Liver (tissue), 9 donors: ENCODE data around the gene FITM1. TPM values are rescaled to one million over a fixed set of nuclear protein-coding genes. Genes with fewer than 3 reads are reported as not detected.

ENCODE experiments used
- DNase-seq: peaks from one replicate; pipeline ENCODE4 v3.0.0-alpha.2; 2017; ENCODE audit warnings: low spot score
- H3K27ac ChIP-seq, 2 donors: one replicate each; pipeline ENCODE4 v1.7.0; 2013; ENCODE audit warnings: inconsistent platforms in 2 of 2, low read length in 2 of 2, control low read depth in 1 of 2, low read depth in 1 of 2, mild to moderate bottlenecking in 1 of 2
- H3K27me3 ChIP-seq, 4 donors: one replicate each; pipeline versions ENCODE4 v1.6.1 to v1.7.0; 2013; ENCODE audit warnings: low read length in 3 of 4, inconsistent platforms in 1 of 4, mild to moderate bottlenecking in 1 of 4, moderate library complexity in 1 of 4; ENCODE audit not compliant: control insufficient read depth in 4 of 4, insufficient read depth in 4 of 4
- H3K36me3 ChIP-seq, 4 donors: one replicate each; pipeline versions ENCODE4 v1.6.1 to v1.7.0; 2013; ENCODE audit warnings: low read length in 3 of 4, mild to moderate bottlenecking in 3 of 4, low read depth in 1 of 4, moderate library complexity in 1 of 4; ENCODE audit not compliant: control insufficient read depth in 4 of 4, insufficient read depth in 3 of 4
- H3K4me1 ChIP-seq, 4 donors: one replicate each; pipeline versions ENCODE4 v1.6.1 to v1.7.0; 2013; ENCODE audit warnings: low read length in 3 of 4, mild to moderate bottlenecking in 3 of 4, moderate library complexity in 1 of 4; ENCODE audit not compliant: control insufficient read depth in 4 of 4, insufficient read depth in 4 of 4
- H3K4me3 ChIP-seq, 3 donors: one replicate each; pipeline versions ENCODE4 v1.6.1 to v1.7.0; 2013; ENCODE audit warnings: low read length in 3 of 3, control low read depth in 1 of 3, low read depth in 1 of 3, mild to moderate bottlenecking in 1 of 3
- H3K9ac ChIP-seq, 2 donors: one replicate each; pipeline ENCODE4 v1.7.0; 2013; ENCODE audit warnings: low read length in 2 of 2, mild to moderate bottlenecking in 2 of 2, moderate library complexity in 2 of 2, control low read depth in 1 of 2, low read depth in 1 of 2
- H3K9me3 ChIP-seq, 4 donors: one replicate each; pipeline versions ENCODE4 v1.6.1 to v1.7.0; 2013; ENCODE audit warnings: low read length in 3 of 4; ENCODE audit not compliant: control insufficient read depth in 4 of 4
- ATF3 ChIP-seq: IDR thresholded peaks from 2 replicates; pipeline ENCODE4 v1.6.1; 2016; ENCODE audit warnings: antibody characterized with exemption
- FOXA1 ChIP-seq: IDR thresholded peaks from 2 replicates; pipeline ENCODE4 v1.6.1; 2016; ENCODE audit warnings: antibody characterized with exemption
- FOXA2 ChIP-seq: IDR thresholded peaks from 2 replicates; pipeline ENCODE4 v1.6.1; 2016; ENCODE audit warnings: antibody characterized with exemption
- GABPA ChIP-seq, 2 donors: IDR thresholded peaks in 1 of 2; conservative IDR thresholded peaks in 1 of 2; 2 replicates each; pipeline ENCODE4 v1.6.1; 2016; ENCODE audit warnings: antibody characterized with exemption in 2 of 2, mild to moderate bottlenecking in 1 of 2, moderate library complexity in 1 of 2
- HNF4A ChIP-seq, 2 donors: conservative IDR thresholded peaks; 2 replicates each; pipeline ENCODE4 v1.6.1; 2016; ENCODE audit warnings: antibody characterized with exemption in 2 of 2, mild to moderate bottlenecking in 2 of 2
- HNF4G ChIP-seq: IDR thresholded peaks from 2 replicates; pipeline ENCODE4 v1.6.1; 2016; ENCODE audit warnings: antibody characterized with exemption
- JUND ChIP-seq, 2 donors: IDR thresholded peaks; 2 replicates each; pipeline ENCODE4 v1.6.1; 2016; ENCODE audit warnings: antibody characterized with exemption in 2 of 2
- RAD21 ChIP-seq, 2 donors: IDR thresholded peaks; 2 replicates each; pipeline ENCODE4 v1.6.1; 2016; ENCODE audit warnings: antibody characterized with exemption in 2 of 2, mild to moderate bottlenecking in 2 of 2
- RXRA ChIP-seq, 2 donors: IDR thresholded peaks; 2 replicates each; pipeline ENCODE4 v1.6.1; 2017 to 2018; ENCODE audit warnings: antibody characterized with exemption in 2 of 2, mild to moderate bottlenecking in 1 of 2
- TAF1 ChIP-seq: conservative IDR thresholded peaks from 2 replicates; pipeline ENCODE4 v1.6.1; 2016; ENCODE audit warnings: antibody characterized with exemption, mild to moderate bottlenecking
- YY1 ChIP-seq: IDR thresholded peaks from 2 replicates; pipeline ENCODE4 v1.6.1; 2016; ENCODE audit warnings: antibody characterized with exemption, mild to moderate bottlenecking
- WGBS: extraction: QIAGEN DNeasy Blood & Tissue Kit; methylation state at CpG from one replicate; pipeline ENCODE4 v1.1.7; 2013; 5-methylcytosine and 5-hydroxymethylcytosine counted together
- polyA plus RNA-seq, 2 donors: library from polyadenylated mRNA; stranded (reverse) in 1 of 2; unstranded in 1 of 2; fragments of 200-250 nt in 1 of 2; fragments of >200 nt in 1 of 2; fragmentation: Nextera tagmentation in 1 of 2; extraction: Ambion mirVana in 1 of 2; gene quantifications; one replicate each; pipeline versions ENCODE4 v1.2.1 to v1.2.3, GENCODE V29; 2013 to 2015
- total RNA-seq, 2 donors: library from RNA; depleted of rRNA; stranded (reverse); fragments of >200 nt; gene quantifications; one replicate each; pipeline ENCODE4 v1.2.3, GENCODE V29; 2014
- TF ChIP-seq, protein P1 (sequence below): fragments of 150-350 bp; IDR thresholded peaks from 2 replicates; pipeline ENCODE4 v1.5.1; 2017; ENCODE audit warnings: improper control_type of control experiment, low read depth, low read length; ENCODE audit not compliant: missing input control
- TF ChIP-seq, protein P2 (sequence below): IDR thresholded peaks from 2 replicates; pipeline ENCODE4 v1.6.1; 2016; ENCODE audit warnings: antibody characterized with exemption, mild to moderate bottlenecking
- donor health status: healthy.
- donor health status: healthy.
- donor health status: healthy.
- donor health status: healthy.
- donor health status: healthy.

Gene FITM1
- total and polyA plus RNA-seq, 4 donors: 1.7 to 16.1 (median 9.1) TPM

- no peak for DNase-seq
- Histone ChIP-seq H3K36me3 (peaks cover 20 to 55% (median 39%) of the 10 kb centered on the region in 4 donors), H3K9ac (no peak overlapping the region), H3K27ac (no peak overlapping the region), H3K4me3 (no peak overlapping the region), H3K9me3 (no peaks in the 10 kb centered on the region), H3K27me3 (no peaks in the 10 kb centered on the region), H3K4me1 (peaks cover 2 to 22% (median 17%) of the 10 kb centered on the region in 4 donors)
- TF ChIP-seq, protein P1, sequence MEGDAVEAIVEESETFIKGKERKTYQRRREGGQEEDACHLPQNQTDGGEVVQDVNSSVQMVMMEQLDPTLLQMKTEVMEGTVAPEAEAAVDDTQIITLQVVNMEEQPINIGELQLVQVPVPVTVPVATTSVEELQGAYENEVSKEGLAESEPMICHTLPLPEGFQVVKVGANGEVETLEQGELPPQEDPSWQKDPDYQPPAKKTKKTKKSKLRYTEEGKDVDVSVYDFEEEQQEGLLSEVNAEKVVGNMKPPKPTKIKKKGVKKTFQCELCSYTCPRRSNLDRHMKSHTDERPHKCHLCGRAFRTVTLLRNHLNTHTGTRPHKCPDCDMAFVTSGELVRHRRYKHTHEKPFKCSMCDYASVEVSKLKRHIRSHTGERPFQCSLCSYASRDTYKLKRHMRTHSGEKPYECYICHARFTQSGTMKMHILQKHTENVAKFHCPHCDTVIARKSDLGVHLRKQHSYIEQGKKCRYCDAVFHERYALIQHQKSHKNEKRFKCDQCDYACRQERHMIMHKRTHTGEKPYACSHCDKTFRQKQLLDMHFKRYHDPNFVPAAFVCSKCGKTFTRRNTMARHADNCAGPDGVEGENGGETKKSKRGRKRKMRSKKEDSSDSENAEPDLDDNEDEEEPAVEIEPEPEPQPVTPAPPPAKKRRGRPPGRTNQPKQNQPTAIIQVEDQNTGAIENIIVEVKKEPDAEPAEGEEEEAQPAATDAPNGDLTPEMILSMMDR: no peak
- no peak for TF ChIP-seq JUND (IDR thresholded peaks at IDR 0.05)
- TF ChIP-seq FOXA2: no peak
- TF ChIP-seq, protein P2, sequence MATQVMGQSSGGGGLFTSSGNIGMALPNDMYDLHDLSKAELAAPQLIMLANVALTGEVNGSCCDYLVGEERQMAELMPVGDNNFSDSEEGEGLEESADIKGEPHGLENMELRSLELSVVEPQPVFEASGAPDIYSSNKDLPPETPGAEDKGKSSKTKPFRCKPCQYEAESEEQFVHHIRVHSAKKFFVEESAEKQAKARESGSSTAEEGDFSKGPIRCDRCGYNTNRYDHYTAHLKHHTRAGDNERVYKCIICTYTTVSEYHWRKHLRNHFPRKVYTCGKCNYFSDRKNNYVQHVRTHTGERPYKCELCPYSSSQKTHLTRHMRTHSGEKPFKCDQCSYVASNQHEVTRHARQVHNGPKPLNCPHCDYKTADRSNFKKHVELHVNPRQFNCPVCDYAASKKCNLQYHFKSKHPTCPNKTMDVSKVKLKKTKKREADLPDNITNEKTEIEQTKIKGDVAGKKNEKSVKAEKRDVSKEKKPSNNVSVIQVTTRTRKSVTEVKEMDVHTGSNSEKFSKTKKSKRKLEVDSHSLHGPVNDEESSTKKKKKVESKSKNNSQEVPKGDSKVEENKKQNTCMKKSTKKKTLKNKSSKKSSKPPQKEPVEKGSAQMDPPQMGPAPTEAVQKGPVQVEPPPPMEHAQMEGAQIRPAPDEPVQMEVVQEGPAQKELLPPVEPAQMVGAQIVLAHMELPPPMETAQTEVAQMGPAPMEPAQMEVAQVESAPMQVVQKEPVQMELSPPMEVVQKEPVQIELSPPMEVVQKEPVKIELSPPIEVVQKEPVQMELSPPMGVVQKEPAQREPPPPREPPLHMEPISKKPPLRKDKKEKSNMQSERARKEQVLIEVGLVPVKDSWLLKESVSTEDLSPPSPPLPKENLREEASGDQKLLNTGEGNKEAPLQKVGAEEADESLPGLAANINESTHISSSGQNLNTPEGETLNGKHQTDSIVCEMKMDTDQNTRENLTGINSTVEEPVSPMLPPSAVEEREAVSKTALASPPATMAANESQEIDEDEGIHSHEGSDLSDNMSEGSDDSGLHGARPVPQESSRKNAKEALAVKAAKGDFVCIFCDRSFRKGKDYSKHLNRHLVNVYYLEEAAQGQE: no peak
- no peak for TF ChIP-seq RXRA (IDR thresholded peaks at IDR 0.05)
- no peak for TF ChIP-seq RAD21 (IDR thresholded peaks at IDR 0.05)
- TF ChIP-seq TAF1: no peak
- TF ChIP-seq HNF4A (conservative IDR thresholded peaks at IDR 0.05): no peak
- no peak for TF ChIP-seq HNF4G
- TF ChIP-seq FOXA1: no peak
- TF ChIP-seq ATF3: no peak
- TF ChIP-seq YY1: no peak
- WGBS: 93% methylated on average over 5 of the region's 5 CpGs
Observed at GRCh38 chr14:24165785-24166184, 35.3 kb downstream of the FITM1 start.

DNA sequence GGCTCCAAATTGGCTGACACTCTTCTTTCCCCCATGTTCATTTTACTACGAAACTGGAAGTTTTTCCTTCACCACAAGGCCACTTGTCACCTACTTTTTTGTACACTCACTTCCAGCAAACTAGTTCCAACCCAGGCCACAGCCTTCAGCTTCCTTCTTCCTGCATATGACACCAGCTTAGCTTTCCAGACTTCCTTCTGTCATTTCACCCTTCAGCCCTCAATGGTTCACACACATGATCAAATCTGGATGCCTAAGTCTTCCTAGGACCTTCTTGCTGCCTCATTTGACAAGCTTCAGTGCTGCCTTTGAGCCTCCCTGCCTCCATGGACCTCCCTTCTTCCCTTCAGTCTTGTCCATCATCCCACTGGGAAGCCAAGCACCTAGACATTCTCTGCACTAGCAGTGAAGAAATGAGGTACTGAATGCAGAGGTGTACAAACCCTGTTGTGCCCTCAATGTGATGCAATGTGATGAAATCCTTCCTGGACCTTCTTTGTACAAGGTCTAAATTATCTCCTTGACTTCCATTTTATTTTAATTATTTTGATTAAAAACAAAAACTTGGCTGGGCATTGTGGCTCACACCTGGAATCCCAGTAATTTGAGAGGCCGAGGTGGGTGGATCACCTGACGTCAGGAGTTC, 37.1 kb downstream of the FITM1 start:
- peaks cover 23 to 56% (median 40%) of the 10 kb centered on the region in 4 donors for H3K36me3 ChIP-seq
- 88% methylated on average over 3 of the region's 3 CpGs for WGBS
- H3K27ac ChIP-seq: no peak overlapping the region
- no peaks in the 10 kb centered on the region for H3K27me3 ChIP-seq
- H3K4me1 ChIP-seq: peaks cover 2 to 11% (median 6%) of the 10 kb centered on the region in 4 donors
- TF ChIP-seq GABPA (IDR thresholded peaks at IDR 0.05 in 1 of 2, conservative IDR thresholded peaks at IDR 0.05 in 1 of 2) (no peak), TAF1 (no peak)
- H3K9me3 ChIP-seq: no peaks in the 10 kb centered on the region
- H3K9ac ChIP-seq: no peak overlapping the region
- DNase-seq: no peak
- H3K4me3 ChIP-seq: no peak overlapping the region
